8988T (cell line): ENCODE data around the gene CTTN.

Experiments used
- DNase-seq: peaks from one replicate; pipeline ENCODE4 v3.0.0; 2011

Gene CTTN

GRCh38 chr11:70478166-70478890, 80.0 kb downstream of the CTTN start:
- DNase-seq, result no peak

GRCh38 chr11:70480711-70481110, 82.4 kb downstream of the CTTN start:
- no peak for DNase-seq

DNA sequence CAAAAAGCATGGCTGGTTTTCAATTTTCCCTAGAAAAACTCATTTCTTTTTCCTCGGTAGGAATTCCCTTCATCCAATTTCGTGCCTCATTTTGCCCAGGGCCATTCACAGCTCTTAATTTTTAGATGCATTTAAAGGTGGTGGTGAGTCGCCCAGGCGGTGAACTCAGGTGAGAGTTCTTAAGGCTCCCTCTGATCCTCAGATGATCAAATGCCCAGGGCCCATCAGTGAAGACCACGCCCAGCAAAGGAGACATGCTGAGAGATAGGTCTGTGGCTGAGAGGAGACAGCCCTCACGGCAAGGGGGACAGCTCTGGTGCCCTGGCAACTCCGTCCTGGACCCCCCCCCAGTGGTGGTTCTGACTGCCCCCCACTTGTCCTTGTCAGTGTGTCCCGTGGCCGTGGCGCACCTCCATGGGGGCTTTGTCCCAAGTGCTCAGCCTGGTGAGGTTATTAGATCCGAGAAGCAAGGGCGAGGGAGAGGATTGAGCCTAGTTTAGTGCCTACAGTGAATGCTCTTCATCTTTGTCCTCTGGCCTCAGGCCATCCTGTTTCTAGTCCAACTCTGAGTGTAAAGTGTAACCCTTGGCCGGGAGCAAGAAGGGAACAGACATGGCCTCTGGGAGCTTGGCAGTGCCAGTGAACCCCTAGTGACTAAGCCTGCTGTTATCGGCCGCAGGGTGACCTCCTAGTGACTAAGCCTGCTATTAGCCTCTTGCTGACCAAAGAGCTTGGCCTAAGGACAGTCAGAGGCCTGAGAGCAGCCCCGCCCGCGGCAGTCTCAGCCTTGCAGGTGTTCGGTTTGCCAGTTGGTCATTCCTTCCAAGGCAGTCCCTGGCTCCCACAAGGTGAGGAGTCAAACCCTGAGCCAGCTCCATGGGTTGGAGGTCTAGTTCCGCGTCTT, 83.5 kb downstream of the CTTN start:
- DNase-seq, result no peak

- DNase-seq, result no peak
These were observed 84.2 kb downstream of the CTTN start for GRCh38 chr11:70482529-70482917.

GRCh38 chr11:70483077-70483861, 84.9 kb downstream of the CTTN start:
- peak; percentile 77 for DNase-seq

- DNase-seq, result no peak
These were observed 85.6 kb downstream of the CTTN start for GRCh38 chr11:70483917-70484316.

GRCh38 chr11:70485326-70486025, 87.1 kb downstream of the CTTN start:
- DNase-seq, result no peak

- no peak for DNase-seq
These were observed 87.7 kb downstream of the CTTN start for GRCh38 chr11:70486026-70486415.
